SU-DHL-6 (cell line): ENCODE measurements around the gene PRR12.

Experiments
- CTCF ChIP-seq: fragments of 200-600 bp; sonication (generic); IDR thresholded peaks from one replicate; pipeline ENCODE4 v1.5.1; 2017; ENCODE audit warnings: antibody characterized with exemption, mild to moderate bottlenecking, low read length, moderate library complexity; ENCODE audit not compliant: insufficient read depth, poor library complexity, severe bottlenecking
- EZH2phosphoT487 ChIP-seq: fragments of 200-600 bp; sonication (generic), shearing (Covaris generic); conservative IDR thresholded peaks from 2 replicates; pipeline ENCODE4 v1.6.1; 2018; ENCODE audit warnings: mild to moderate bottlenecking, antibody characterized with exemption, low read length, moderate library complexity, mixed read lengths

GRCh38 chr19:49631014-49631588 lies 40.1 kb downstream of the PRR12 start:
- no peak for TF ChIP-seq CTCF
- TF ChIP-seq EZH2phosphoT487: no peak
